GM19043 (cell line): ENCODE measurements around the gene CEP97.

Experiments
- ATAC-seq: cut with Tn5 transposase; IDR thresholded peaks from one replicate; pipeline ENCODE4 v1.9.1; 2021; ENCODE audit warnings: low read depth; ENCODE audit not compliant: unreplicated experiment

Gene CEP97

DNA sequence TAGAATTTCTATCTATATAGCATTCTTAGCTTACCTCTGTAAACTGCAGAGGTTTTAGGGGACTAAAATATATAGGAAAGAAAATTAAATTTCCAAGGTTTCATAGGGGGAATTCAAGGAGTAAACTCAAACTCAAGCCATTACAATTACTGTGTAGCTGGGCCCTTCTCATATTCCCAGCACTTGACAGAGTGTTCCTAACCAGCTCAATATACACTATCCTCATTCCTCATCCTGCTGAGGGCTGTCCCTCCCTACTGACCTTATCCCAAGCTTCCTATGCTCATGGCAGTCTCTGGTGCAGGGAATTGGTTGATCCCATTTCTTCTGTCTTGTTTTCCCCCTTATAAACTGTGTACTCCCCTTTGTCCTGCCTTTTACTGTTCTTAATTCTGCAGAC lies 88.5 kb downstream of the CEP97 start:
- ATAC-seq = no peak

DNA sequence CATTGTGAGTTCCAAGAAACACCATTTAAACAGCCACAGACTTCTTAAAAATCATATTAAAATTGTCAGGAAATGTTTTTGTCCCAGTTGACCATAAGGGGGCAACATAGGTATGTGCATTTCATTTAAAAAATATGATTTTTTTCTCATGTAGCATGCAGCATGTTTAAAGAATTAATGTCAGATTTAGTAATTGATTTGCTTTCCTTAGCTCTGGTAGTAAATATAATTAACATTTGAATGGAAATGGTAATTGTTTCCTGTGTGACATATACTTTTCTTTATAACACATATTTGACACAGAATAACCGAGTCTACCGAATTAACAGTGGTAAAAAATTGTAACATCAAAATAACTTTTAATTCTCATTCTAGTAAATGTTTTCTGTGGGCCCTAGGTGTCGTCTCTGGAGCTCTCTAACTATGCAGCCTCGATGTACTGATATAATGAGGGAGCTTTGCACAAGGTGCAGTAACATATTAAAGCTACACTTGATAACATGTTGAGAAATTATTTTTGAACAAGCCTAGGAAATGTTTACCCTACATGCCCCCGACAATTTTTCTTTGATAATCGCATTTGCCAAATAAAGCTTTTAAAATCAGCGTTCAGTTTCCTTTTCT lies 89.5 kb downstream of the CEP97 start:
- ATAC-seq = no peak

DNA sequence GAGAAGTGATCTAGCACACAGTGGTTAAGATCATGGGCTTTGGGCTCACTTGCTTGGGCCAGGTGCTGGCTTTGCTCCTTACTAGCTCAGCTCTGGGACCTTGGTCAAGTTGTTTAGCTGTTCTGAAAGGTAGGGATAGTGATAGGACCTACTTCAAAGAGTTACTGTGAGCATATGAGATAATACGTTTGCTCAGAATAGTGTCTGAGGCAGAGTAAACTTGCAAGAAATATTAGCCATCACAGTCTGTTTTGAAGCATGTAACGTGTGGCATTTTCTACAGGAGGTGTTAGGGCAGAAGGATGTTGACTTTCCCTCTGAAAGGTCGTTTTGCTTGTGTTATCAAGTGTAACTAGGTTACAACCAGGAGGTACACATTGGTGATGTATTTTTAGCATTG lies 90.4 kb downstream of the CEP97 start:
- peak; percentile 40 for ATAC-seq

DNA sequence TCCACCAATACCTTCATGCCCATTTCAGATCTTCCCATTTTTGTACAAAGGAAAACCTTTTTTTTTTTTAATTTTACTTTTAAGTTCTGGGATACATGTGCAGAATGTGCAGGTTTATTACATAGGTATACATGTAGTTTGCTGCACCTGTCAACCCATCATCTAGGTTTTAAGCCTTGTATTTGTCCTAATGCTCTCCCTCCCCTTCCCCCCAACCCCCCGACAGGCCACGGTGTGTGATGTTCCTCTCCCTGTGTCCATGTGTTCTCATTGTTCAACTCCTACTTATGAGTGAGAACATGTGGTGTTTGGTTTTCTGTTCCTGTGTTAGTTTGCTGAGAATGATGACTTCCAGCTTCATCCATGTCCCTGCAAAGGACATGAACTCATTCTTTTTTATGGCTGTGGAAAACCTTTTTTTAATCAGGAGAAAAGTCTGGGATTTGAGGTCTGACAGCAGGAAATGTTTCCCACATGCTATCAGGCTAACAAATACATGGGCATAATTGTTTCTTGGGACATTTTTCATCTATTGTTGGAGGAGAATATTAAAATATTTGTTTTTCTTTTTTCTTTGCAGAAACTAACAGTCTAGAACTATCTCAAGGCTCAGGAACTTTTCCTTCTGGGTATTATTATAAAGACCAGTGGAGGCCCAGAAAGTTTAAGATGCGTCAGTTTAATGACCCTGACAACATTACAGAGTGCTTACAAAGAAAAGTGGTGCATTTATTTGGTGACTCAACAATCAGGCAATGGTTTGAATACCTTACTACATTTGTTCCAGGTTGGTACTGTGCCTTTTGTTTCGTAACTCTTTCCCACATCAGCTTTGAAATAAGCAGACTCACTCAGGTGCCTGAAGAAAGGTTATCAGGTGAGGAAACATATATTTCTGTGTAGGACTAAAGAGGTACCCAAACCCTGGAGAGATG lies 92.1 kb downstream of the CEP97 start:
- no peak for ATAC-seq

DNA sequence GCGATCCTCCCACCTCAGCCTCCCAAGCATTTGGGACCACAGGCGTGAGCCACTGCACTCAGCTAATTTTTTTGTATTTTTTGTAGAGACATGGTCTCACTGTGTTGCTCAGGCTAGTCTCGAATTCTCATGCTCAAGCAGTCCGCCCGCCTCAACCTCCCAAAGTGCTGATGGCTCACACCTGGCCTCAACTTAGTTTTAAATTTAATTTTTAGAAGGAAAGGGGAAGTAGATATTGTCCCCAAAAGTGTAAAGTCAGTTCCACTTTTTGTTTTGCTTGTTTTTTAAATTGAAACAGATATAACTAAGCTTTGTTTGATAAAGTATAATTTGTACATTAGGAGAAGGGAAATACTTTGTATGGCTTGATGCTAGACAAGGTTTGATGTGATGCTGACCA lies 93.6 kb downstream of the CEP97 start:
- peak; percentile 31 for ATAC-seq

GRCh38 chr3:101819649-101820206 lies 95.3 kb downstream of the CEP97 start:
- ATAC-seq = no peak
